T-helper 17 cell (primary cell): ENCODE results near the gene UBAC1. TPM values are rescaled to one million over a fixed set of nuclear protein-coding genes. Genes with fewer than 3 reads are reported as not detected.

Experiments used
- ATAC-seq: fragments of 150-1000 bp; cut with Tn5 transposase; 2 replicates; pipeline ENCODE4 v1.10.0; 2021; ENCODE audit warnings: mild to moderate bottlenecking, moderate library complexity
- DNase-seq, 3 donors: peaks; one replicate each; pipeline versions ENCODE4 v3.0.0 to v3.0.0-alpha.2; 2020 to 2021
- H3K9me3 ChIP-seq: one replicate; pipeline ENCODE4 v1.7.0; 2013; ENCODE audit warnings: low read length, mild to moderate bottlenecking; ENCODE audit not compliant: control insufficient read depth, poor library complexity, severe bottlenecking
- H3K27ac Mint-ChIP-seq: one replicate; pipeline ENCODE4 v1.8.0; 2022; ENCODE audit warnings: mild to moderate bottlenecking, moderate library complexity, mixed read lengths
- H3K27me3 Mint-ChIP-seq: one replicate; pipeline ENCODE4 v1.8.0; 2022; ENCODE audit warnings: mixed read lengths
- H3K36me3 Mint-ChIP-seq: one replicate; pipeline ENCODE4 v1.8.0; 2022; ENCODE audit warnings: low read depth, mixed read lengths
- H3K4me1 Mint-ChIP-seq: one replicate; pipeline ENCODE4 v1.8.0; 2022; ENCODE audit warnings: mild to moderate bottlenecking, mixed read lengths
- H3K4me3 Mint-ChIP-seq: one replicate; pipeline ENCODE4 v1.8.0; 2022; ENCODE audit warnings: mild to moderate bottlenecking, moderate library complexity, mixed read lengths
- total RNA-seq, 4 donors: library from RNA in 2 of 4; stranded (reverse) in 2 of 4; gene quantifications; one replicate each; pipeline ENCODE4 v1.2.3 and lab custom pipeline; 2022 to 2026

Gene UBAC1
- total RNA-seq, 2 donors from 2014 or later: 23.2 to 23.7 TPM

DNA sequence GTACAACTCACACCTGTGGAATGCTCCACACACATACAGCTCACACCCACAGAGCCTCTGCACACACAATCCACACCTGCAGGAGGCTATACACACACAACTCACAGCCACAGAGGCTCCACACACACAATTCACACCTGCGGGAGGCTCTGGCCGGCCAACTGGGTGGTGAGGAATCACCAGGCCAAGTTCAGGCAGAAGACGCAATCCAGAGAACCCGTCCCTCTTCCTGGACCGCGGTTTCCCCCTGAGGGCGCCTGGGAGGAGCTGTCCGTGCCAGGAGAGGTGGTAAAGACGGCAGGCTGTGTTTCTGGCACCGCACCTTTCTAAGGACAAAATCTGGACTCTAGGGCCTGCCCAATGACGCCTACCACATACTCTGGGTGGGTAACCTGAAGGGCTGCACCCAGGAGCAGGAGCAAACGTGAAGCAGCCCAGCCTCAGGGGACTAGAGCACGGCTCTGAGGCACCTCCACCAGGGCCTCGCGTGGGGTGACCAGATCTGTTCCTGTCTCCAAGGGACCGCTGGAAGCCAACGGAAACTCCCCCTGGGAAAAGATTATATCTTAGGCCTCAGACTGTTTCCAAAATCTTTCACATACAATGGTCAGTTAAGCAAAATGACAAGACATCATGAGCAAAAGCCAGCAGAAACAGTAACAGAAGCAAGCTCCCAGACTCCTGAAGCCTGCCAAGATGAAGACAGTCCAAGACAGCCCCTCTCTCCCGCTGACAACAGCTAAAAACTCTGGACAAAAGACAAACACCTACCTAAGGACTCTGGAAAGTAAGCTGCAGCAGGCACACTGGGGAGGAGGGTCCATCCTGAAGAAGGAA lies 70.8 kb downstream of the UBAC1 start:
- Mint-ChIP-seq H3K27ac (peak overlapping the region; percentile 84), H3K36me3 (peaks cover 2% of the 10 kb centered on the region), H3K4me3 (no peak overlapping the region), H3K27me3 (no peaks in the 10 kb centered on the region), H3K4me1 (peaks cover 61% of the 10 kb centered on the region)
- ATAC-seq (no peak), DNase-seq (no peak)
- H3K9me3 ChIP-seq: no peaks in the 10 kb centered on the region

DNA sequence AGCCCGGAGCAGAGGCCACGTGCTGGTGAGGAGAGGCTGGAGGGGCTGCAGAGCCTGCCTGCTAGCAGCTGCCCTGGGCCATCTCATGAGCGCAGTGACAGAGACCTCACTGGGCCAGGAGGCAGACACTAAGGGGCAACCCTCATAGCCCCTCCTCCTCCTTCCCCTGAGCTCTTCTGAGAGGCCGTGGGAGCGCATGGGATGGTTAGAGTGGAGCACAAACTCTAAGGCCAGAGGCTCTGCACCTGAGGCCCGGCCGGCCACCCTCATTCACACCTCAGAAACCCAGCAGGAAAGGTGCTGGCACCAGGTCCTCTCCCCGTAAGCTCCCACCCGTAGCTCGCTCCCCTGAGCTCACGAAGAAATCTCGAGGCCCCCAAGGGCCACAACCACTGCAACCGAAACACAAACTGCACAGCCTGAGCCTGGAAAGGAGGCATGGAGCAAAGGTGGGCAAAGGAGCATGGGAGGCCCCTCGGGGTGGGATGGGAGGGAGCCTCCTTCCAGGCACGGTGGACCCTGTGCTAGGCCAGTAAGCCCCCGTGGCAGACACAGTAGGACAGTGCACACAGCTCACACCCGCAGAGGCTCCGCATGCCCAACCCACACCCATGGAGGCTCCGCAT lies 71.5 kb downstream of the UBAC1 start:
- Mint-ChIP-seq H3K36me3 (no peaks in the 10 kb centered on the region), H3K4me3 (peak overlapping the region; percentile 19), H3K27ac (peak overlapping the region; percentile 34), H3K4me1 (peaks cover 61% of the 10 kb centered on the region), H3K27me3 (no peaks in the 10 kb centered on the region)
- ATAC-seq: no peak
- no peaks in the 10 kb centered on the region for H3K9me3 ChIP-seq
- DNase-seq: no peak

DNA sequence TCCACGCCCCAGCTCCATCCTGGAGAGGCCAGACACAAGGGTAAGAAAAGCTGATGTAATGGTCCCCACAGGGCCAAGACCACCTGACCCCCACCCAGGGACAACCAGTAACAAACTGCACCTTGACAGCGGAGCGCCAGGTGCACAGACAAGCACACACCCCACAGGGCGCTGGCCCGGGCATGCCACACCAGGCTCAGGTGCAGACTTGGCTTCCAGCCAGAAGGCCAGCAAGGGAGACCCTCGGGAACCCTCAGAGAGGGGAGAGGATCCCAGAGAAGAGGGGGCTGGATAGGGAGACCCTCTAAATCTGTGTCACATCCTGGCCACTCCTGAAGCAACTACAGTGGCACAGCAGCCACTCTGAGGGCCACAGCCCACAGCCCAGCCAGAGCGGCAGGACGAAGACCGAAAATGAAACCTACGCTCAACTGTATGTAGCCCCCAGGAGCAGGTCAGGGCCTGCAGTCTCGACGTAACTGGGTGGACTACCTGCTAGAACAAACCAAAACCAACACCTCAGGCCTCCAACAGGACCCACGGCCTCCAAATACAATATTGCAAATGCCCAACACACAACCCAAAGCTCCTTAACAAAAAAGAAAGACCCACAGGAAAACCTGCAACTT lies 72.3 kb downstream of the UBAC1 start:
- Mint-ChIP-seq H3K27me3 (no peaks in the 10 kb centered on the region), H3K36me3 (no peaks in the 10 kb centered on the region), H3K4me3 (peak overlapping the region; percentile 19), H3K27ac (peak overlapping the region; percentile 97), H3K4me1 (peaks cover 67% of the 10 kb centered on the region)
- DNase-seq: no peak
- H3K9me3 ChIP-seq: no peaks in the 10 kb centered on the region
- no peak for ATAC-seq

DNA sequence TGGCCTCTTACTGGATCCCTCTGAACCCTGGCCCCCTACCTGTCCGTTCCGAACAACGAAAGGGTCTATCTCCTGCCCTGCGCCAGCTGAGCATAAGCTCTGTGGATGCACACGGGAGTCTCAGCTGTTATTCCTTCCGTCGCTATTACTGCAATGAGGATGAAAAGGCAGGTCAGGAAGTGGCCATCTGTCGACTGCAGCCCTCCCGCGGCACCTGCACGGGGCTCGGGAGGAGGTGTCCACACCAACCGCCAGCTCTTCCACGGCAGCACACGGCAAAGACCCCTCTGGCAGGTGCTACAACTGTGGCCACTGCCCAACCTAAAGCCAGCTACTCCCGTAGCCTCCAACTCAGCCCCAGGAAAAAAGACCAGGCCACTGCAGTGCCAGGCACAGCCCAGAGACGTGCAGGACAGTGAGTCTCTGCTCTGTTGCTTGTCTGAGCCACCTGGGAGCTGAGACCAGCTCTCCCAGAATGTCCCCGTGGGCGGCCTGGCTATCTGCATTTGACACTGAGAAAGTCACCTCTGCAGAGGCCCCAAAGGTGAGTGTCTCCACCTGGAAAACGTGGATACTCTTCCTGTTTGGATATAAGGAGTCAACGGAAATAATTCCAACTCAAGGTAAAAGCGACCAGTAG lies 72.9 kb downstream of the UBAC1 start:
- DNase-seq: no peak
- H3K27me3 Mint-ChIP-seq: no peaks in the 10 kb centered on the region
- peaks cover 67% of the 10 kb centered on the region for H3K4me1 Mint-ChIP-seq
- no peak for ATAC-seq
- no peaks in the 10 kb centered on the region for H3K36me3 Mint-ChIP-seq
- H3K27ac Mint-ChIP-seq: peak overlapping the region; percentile 97
- H3K9me3 ChIP-seq: no peaks in the 10 kb centered on the region
- H3K4me3 Mint-ChIP-seq: peak overlapping the region; percentile 25

GRCh38 chr9:135887585-135888050 lies 73.6 kb downstream of the UBAC1 start:
- no peaks in the 10 kb centered on the region for H3K27me3 Mint-ChIP-seq
- H3K4me1 Mint-ChIP-seq: peaks cover 68% of the 10 kb centered on the region
- DNase-seq: peak; percentile 39 to 66 (median 43)
- H3K4me3 Mint-ChIP-seq: peak overlapping the region; percentile 96
- H3K36me3 Mint-ChIP-seq: no peaks in the 10 kb centered on the region
- ATAC-seq: peak; percentile 87
- peak overlapping the region; percentile 97 for H3K27ac Mint-ChIP-seq
- H3K9me3 ChIP-seq: no peaks in the 10 kb centered on the region

DNA sequence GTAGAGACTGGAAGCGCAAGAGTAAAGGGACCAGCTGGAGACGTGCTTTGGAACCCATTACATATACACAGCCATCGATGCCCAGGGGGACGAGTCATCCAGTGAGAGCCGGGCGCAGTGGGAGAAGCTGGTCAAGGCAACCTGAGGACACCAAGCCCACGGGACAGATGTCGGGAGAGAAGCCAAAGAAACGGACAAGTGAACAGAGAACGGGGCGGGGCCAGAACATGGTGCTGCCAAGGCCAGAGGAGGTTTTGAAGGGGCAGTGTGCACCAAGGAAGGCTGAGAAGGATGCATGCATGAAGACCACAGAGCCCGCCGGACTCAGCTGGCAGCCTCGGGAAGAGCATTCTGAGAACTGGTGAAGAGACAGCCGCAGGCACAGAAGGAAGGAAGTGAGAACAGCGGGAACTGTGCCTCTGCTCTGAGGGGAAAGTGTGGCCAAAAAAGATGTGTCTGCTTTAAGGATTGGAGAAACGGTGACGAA lies 74.1 kb downstream of the UBAC1 start:
- H3K27ac Mint-ChIP-seq: peak overlapping the region; percentile 97
- peaks cover 63% of the 10 kb centered on the region for H3K4me1 Mint-ChIP-seq
- H3K36me3 Mint-ChIP-seq: no peaks in the 10 kb centered on the region
- no peaks in the 10 kb centered on the region for H3K9me3 ChIP-seq
- ATAC-seq (peak; percentile 17), DNase-seq (no peak)
- H3K27me3 Mint-ChIP-seq: no peaks in the 10 kb centered on the region
- H3K4me3 Mint-ChIP-seq: peak overlapping the region; percentile 96

- H3K27me3 Mint-ChIP-seq: no peaks in the 10 kb centered on the region
- no peaks in the 10 kb centered on the region for H3K36me3 Mint-ChIP-seq
- H3K9me3 ChIP-seq: no peaks in the 10 kb centered on the region
- H3K4me3 Mint-ChIP-seq: peak overlapping the region; percentile 96
- DNase-seq (no peak), ATAC-seq (peak; percentile 40)
- H3K27ac Mint-ChIP-seq: peak overlapping the region; percentile 97
- peaks cover 59% of the 10 kb centered on the region for H3K4me1 Mint-ChIP-seq
Observed at GRCh38 chr9:135886147-135886981, 74.8 kb downstream of the UBAC1 start.

DNA sequence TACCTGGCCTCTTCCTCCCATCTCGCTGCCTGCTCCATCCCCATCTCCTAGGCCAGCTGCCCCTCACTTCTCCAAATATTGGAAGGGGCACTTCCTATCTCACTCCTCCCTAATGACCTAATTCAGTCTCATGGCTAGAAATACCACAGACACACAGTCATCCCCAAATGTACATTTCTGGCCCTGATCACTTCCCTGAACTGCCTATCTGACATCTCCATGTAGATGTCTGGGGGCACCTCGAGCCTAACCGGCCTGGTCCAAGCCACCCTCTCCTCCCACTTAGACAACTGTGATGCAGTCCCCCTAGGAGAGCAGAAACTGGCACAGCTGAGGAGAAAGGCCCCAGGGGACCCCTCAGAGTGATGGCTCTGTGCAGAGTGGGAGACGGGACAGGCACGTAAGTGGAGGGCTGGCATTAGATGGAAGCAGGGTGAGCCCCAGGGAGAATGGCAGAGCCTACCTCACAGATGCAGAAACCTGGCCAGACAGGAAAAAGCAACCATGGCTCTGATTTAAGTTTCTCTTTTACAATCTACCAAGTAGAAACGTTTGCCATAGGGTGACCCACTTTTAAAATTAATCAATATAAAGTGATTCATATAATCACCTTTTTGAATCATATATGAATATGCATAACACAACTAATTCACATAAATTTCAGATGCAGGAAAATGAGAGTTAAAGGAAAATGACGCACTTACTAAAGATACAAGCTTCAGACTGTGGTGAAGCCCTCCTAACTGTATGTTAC lies 75.9 kb downstream of the UBAC1 start:
- H3K27me3 Mint-ChIP-seq: no peaks in the 10 kb centered on the region
- H3K4me3 Mint-ChIP-seq: peak overlapping the region; percentile 96
- H3K4me1 Mint-ChIP-seq: peaks cover 53% of the 10 kb centered on the region
- ATAC-seq (no peak), DNase-seq (no peak)
- H3K9me3 ChIP-seq: no peaks in the 10 kb centered on the region
- peak overlapping the region; percentile 97 for H3K27ac Mint-ChIP-seq
- no peaks in the 10 kb centered on the region for H3K36me3 Mint-ChIP-seq

- Mint-ChIP-seq H3K4me3 (peak overlapping the region; percentile 66), H3K27me3 (no peaks in the 10 kb centered on the region), H3K4me1 (peaks cover 55% of the 10 kb centered on the region), H3K27ac (peak overlapping the region; percentile 97), H3K36me3 (peaks cover 1% of the 10 kb centered on the region)
- ATAC-seq (no peak), DNase-seq (no peak)
- no peaks in the 10 kb centered on the region for H3K9me3 ChIP-seq
Observed at GRCh38 chr9:135884328-135885035, 76.7 kb downstream of the UBAC1 start.

GRCh38 chr9:135883410-135884089 lies 77.6 kb downstream of the UBAC1 start:
- Mint-ChIP-seq H3K27me3 (no peaks in the 10 kb centered on the region), H3K4me3 (peak overlapping the region; percentile 66), H3K36me3 (peaks cover 4% of the 10 kb centered on the region), H3K4me1 (peaks cover 57% of the 10 kb centered on the region), H3K27ac (peak overlapping the region; percentile 97)
- no peaks in the 10 kb centered on the region for H3K9me3 ChIP-seq
- DNase-seq (peak in 1 of 3 donors; percentile 36), ATAC-seq (peak; percentile 46)
